ENCODE measurements around the gene KIAA1217. TPM values are rescaled to one million over a fixed set of nuclear protein-coding genes. Genes with fewer than 3 reads are reported as not detected.

KIAA1217 gene
- total and polyA plus RNA-seq, 7 experiments from 2014 or later = 0.03 to 2.1 (median 0.15) TPM; not detected in 4

DNA sequence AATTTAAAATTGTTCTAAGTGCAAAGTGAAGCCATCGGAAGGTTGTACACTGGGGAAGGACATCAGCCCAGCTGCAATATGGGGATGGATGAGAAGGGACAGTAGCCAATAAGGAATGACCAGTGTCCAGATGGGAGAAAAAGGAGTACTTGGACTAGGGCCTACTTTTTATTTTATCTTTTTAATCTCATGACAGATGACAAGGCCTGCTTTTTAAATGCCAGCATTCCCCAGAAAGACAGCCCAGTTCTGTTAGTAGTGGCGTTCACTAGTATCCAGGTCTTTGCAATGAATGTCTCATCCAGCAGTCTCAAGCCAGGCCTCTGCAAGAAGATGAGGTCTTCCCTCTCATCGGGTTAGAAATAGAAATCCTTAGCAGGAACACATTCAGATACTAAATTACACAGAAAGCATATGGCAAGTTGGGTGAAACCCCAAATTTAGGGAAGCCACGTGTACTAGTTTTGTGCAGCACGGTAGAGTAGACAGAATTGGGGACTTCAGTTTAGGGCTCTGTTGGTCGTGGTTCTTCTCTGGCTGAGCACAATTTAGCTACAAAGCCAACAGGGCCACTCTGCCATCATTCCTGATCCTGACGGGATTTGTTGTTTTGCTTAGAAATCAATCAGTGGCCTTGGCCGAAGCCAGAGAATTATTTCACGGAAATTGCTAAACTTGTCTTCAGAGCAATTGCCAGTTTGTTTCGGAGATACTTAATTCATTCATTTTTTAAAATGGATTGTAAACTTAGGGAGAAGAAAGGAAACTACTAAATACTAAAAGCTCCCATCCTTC lies 286.9 kb downstream of the KIAA1217 start:
- Histone ChIP-seq H3K9me3 (ENCODE audit: control insufficient read depth in 2 of 3, low read length in 3 of 3) (no peaks in the 10 kb centered on the region), H3K27me3 (ENCODE audit: control insufficient read depth in 2 of 2, insufficient read depth in 2 of 2, low read length in 2 of 2) (no peaks in the 10 kb centered on the region), H3K27ac (ENCODE audit: low read depth, low read length) (no peak overlapping the region), H3K4me1 (ENCODE audit: control insufficient read depth in 2 of 2, insufficient read depth in 2 of 2, low read length in 2 of 2) (no peaks in the 10 kb centered on the region), H3K36me3 (ENCODE audit: control insufficient read depth in 2 of 3, insufficient read depth in 3 of 3, low read length in 3 of 3) (no peaks in the 10 kb centered on the region), H3K4me3 (ENCODE audit: low read length) (no peak overlapping the region)
- Mint-ChIP-seq H3K4me1 (no peaks in the 10 kb centered on the region), H3K9me3 (no peaks in the 10 kb centered on the region), H3K27me3 (peaks cover 0 to 9% (median 5%) of the 10 kb centered on the region in 5 donors), H3K27ac (no peak overlapping the region), H3K4me3 (no peak overlapping the region), H3K36me3 (no peaks in the 10 kb centered on the region)
- intact Hi-C loops (cut with micrococcal nuclease) = no loop called here
- CTCF ChIA-PET = no interaction called here
- DNase-seq (no peak), ATAC-seq (no peak)
- POLR2A ChIA-PET = no interaction called here

- H3K4me3 Mint-ChIP-seq = no peak overlapping the region
- H3K36me3 Mint-ChIP-seq = no peaks in the 10 kb centered on the region
- peaks cover 0 to 9% (median 5%) of the 10 kb centered on the region in 5 donors for H3K27me3 Mint-ChIP-seq
- intact Hi-C loops (cut with micrococcal nuclease) = no loop called here
- no peak for DNase-seq
- ATAC-seq = no peak
- Histone ChIP-seq H3K9me3 (ENCODE audit: control insufficient read depth in 2 of 3, low read length in 3 of 3) (no peaks in the 10 kb centered on the region), H3K4me1 (ENCODE audit: control insufficient read depth in 2 of 2, insufficient read depth in 2 of 2, low read length in 2 of 2) (no peaks in the 10 kb centered on the region), H3K36me3 (ENCODE audit: control insufficient read depth in 2 of 3, insufficient read depth in 3 of 3, low read length in 3 of 3) (no peaks in the 10 kb centered on the region), H3K4me3 (ENCODE audit: low read length) (no peak overlapping the region), H3K27ac (ENCODE audit: low read depth, low read length) (no peak overlapping the region), H3K27me3 (ENCODE audit: control insufficient read depth in 2 of 2, insufficient read depth in 2 of 2, low read length in 2 of 2) (no peaks in the 10 kb centered on the region)
- no peak overlapping the region for H3K27ac Mint-ChIP-seq
- no peaks in the 10 kb centered on the region for H3K4me1 Mint-ChIP-seq
- CTCF ChIA-PET = no interaction called here
- H3K9me3 Mint-ChIP-seq = no peaks in the 10 kb centered on the region
- POLR2A ChIA-PET = no interaction called here
These were observed 288.0 kb downstream of the KIAA1217 start for GRCh38 chr10:24496906-24497305.

GRCh38 chr10:24501056-24501711 lies 292.2 kb downstream of the KIAA1217 start:
- no peaks in the 10 kb centered on the region for H3K4me1 ChIP-seq (ENCODE audit: control insufficient read depth in 2 of 2, insufficient read depth in 2 of 2, low read length in 2 of 2)

GRCh38 chr10:24502006-24502405 lies 293.1 kb downstream of the KIAA1217 start:
- Mint-ChIP-seq H3K27me3 (peaks cover 3 to 19% (median 13%) of the 10 kb centered on the region in 5 donors), H3K36me3 (peaks cover 0 to 6% (median 0%) of the 10 kb centered on the region in 5 donors), H3K4me3 (no peak overlapping the region), H3K27ac (no peak overlapping the region), H3K4me1 (no peaks in the 10 kb centered on the region), H3K9me3 (peaks cover 0 to 8% (median 5%) of the 10 kb centered on the region in 11 donors)
- DNase-seq (no peak), ATAC-seq (no peak)
- H3K9me3 ChIP-seq (ENCODE audit: control insufficient read depth in 2 of 3, low read length in 3 of 3) = no peaks in the 10 kb centered on the region
- H3K36me3 ChIP-seq (ENCODE audit: control insufficient read depth in 2 of 3, insufficient read depth in 3 of 3, low read length in 3 of 3) = no peaks in the 10 kb centered on the region
- no peak overlapping the region for H3K4me3 ChIP-seq (ENCODE audit: low read length)
- intact Hi-C loops (cut with micrococcal nuclease) = loop anchor here in 1 of 2 donors (5.0 kb wide), 5 partner anchors 65 to 510 kb away; no protein-coding TSS in a partner anchor
- no peaks in the 10 kb centered on the region for H3K27me3 ChIP-seq (ENCODE audit: control insufficient read depth in 2 of 2, insufficient read depth in 2 of 2, low read length in 2 of 2)
- POLR2A ChIA-PET = no interaction called here
- no peak overlapping the region for H3K27ac ChIP-seq (ENCODE audit: low read depth, low read length)
- CTCF ChIA-PET = interaction anchor here (1.1 to 1.3 kb wide), 2 partner anchors 1187 to 1344 kb away, joined by 3 read pairs; no protein-coding TSS in a partner anchor
- H3K4me1 ChIP-seq (ENCODE audit: control insufficient read depth in 2 of 2, insufficient read depth in 2 of 2, low read length in 2 of 2) = no peaks in the 10 kb centered on the region

More at GRCh38 chr10:24501056-24501711, 292.2 kb downstream of the KIAA1217 start:
- H3K9me3 ChIP-seq (ENCODE audit: control insufficient read depth in 2 of 3, low read length in 3 of 3) = no peaks in the 10 kb centered on the region
- ATAC-seq = no peak
- H3K27me3 ChIP-seq (ENCODE audit: control insufficient read depth in 2 of 2, insufficient read depth in 2 of 2, low read length in 2 of 2) = no peaks in the 10 kb centered on the region
- Mint-ChIP-seq H3K27me3 (peaks cover 0 to 19% (median 8%) of the 10 kb centered on the region in 5 donors), H3K27ac (no peak overlapping the region), H3K4me1 (no peaks in the 10 kb centered on the region), H3K9me3 (peaks cover 0 to 2% (median 0%) of the 10 kb centered on the region in 11 donors), H3K4me3 (no peak overlapping the region), H3K36me3 (no peaks in the 10 kb centered on the region)
- H3K4me3 ChIP-seq (ENCODE audit: low read length) = no peak overlapping the region
- ChIA-PET POLR2A (no interaction called here), CTCF (interaction anchor here (1.1 kb wide), 1 partner anchor 1186 kb away, joined by 3 read pairs; no protein-coding TSS in a partner anchor)
- no peak for DNase-seq
- no peak overlapping the region for H3K27ac ChIP-seq (ENCODE audit: low read depth, low read length)
- intact Hi-C loops (cut with micrococcal nuclease) = loop anchor here in 1 of 2 donors (5.0 kb wide), 5 partner anchors 64 to 509 kb away; no protein-coding TSS in a partner anchor
- no peaks in the 10 kb centered on the region for H3K36me3 ChIP-seq (ENCODE audit: control insufficient read depth in 2 of 3, insufficient read depth in 3 of 3, low read length in 3 of 3)

GRCh38 chr10:24502801-24503460 lies 294.0 kb downstream of the KIAA1217 start:
- Mint-ChIP-seq H3K27me3 (peaks cover 7 to 23% (median 17%) of the 10 kb centered on the region in 5 donors), H3K9me3 (peaks cover 0 to 16% (median 7%) of the 10 kb centered on the region in 11 donors), H3K4me3 (no peak overlapping the region), H3K36me3 (peaks cover 0 to 10% (median 0%) of the 10 kb centered on the region in 5 donors), H3K4me1 (no peaks in the 10 kb centered on the region), H3K27ac (no peak overlapping the region)
- no peaks in the 10 kb centered on the region for H3K36me3 ChIP-seq (ENCODE audit: control insufficient read depth in 2 of 3, insufficient read depth in 3 of 3, low read length in 3 of 3)
- POLR2A ChIA-PET = no interaction called here
- no peak overlapping the region for H3K4me3 ChIP-seq (ENCODE audit: low read length)
- intact Hi-C loops (cut with micrococcal nuclease) = loop anchor here in 1 of 2 donors (1.0 to 5.0 kb wide), 7 partner anchors 66 to 511 kb away; no protein-coding TSS in a partner anchor
- H3K4me1 ChIP-seq (ENCODE audit: control insufficient read depth in 2 of 2, insufficient read depth in 2 of 2, low read length in 2 of 2) = no peaks in the 10 kb centered on the region
- no peak overlapping the region for H3K27ac ChIP-seq (ENCODE audit: low read depth, low read length)
- no peaks in the 10 kb centered on the region for H3K27me3 ChIP-seq (ENCODE audit: control insufficient read depth in 2 of 2, insufficient read depth in 2 of 2, low read length in 2 of 2)
- no peak for ATAC-seq
- CTCF ChIA-PET = interaction anchor here (1.3 kb wide), 1 partner anchor 1345 kb away, joined by 3 read pairs; no protein-coding TSS in a partner anchor
- no peaks in the 10 kb centered on the region for H3K9me3 ChIP-seq (ENCODE audit: control insufficient read depth in 2 of 3, low read length in 3 of 3)
- DNase-seq = no peak

DNA sequence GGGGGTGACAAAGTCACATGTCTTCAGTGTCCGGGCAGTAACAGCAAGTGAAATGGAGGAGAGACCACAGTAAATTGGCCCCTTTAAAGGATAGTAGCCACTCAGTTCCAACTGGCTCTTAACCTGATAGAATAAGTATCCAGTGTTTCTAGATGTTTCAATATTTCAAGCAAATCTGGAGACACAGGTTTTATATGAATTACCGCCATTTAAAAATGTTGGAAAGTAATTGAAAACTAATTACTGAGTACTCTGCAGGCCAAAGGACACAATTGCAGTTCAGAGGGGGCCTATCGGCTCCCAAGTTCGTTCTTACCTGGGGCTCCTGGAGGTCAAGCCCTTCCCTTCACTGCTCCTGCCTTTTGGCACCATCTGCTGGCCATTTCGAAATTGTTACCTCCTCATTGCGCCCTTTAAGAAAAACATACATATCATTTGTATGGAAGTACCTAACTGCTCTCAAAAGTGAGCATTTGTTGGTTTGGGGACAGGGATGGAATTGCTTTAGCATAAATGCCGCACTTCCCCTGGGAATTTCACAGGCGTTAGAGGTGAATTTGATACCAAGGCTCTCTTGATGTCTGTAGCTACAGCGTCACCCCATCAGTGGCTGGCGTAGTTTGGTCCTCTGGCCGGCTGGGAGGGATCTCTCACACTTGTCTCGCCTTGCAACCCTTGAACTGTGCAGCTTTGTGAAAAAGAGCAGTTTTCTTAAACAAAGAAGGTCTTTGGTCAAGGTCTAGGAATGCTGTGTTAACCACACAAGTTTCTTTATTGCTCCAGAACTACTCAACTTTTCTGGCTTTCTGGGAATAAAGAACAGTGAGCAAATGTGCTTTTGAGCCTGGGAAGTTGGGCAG lies 294.8 kb downstream of the KIAA1217 start:
- intact Hi-C loops (cut with micrococcal nuclease) = loop anchor here in 1 of 2 donors (1.0 to 5.0 kb wide), 7 partner anchors 66 to 511 kb away; no protein-coding TSS in a partner anchor
- no peaks in the 10 kb centered on the region for H3K9me3 ChIP-seq (ENCODE audit: control insufficient read depth in 2 of 3, low read length in 3 of 3)
- ATAC-seq (no peak), DNase-seq (peak in 1 of 9 donors; percentile 32)
- H3K27me3 ChIP-seq (ENCODE audit: control insufficient read depth in 2 of 2, insufficient read depth in 2 of 2, low read length in 2 of 2) = no peaks in the 10 kb centered on the region
- POLR2A ChIA-PET = no interaction called here
- no peak overlapping the region for H3K4me3 ChIP-seq (ENCODE audit: low read length)
- H3K4me3 Mint-ChIP-seq = no peak overlapping the region
- H3K36me3 Mint-ChIP-seq = peaks cover 0 to 10% (median 0%) of the 10 kb centered on the region in 5 donors
- no peaks in the 10 kb centered on the region for H3K4me1 Mint-ChIP-seq
- peaks cover 0 to 16% (median 7%) of the 10 kb centered on the region in 11 donors for H3K9me3 Mint-ChIP-seq
- H3K27ac ChIP-seq (ENCODE audit: low read depth, low read length) = no peak overlapping the region
- peaks cover 7 to 23% (median 19%) of the 10 kb centered on the region in 5 donors for H3K27me3 Mint-ChIP-seq
- H3K27ac Mint-ChIP-seq = no peak overlapping the region
- CTCF ChIA-PET = no interaction called here
- H3K36me3 ChIP-seq (ENCODE audit: control insufficient read depth in 2 of 3, insufficient read depth in 3 of 3, low read length in 3 of 3) = no peaks in the 10 kb centered on the region
- no peaks in the 10 kb centered on the region for H3K4me1 ChIP-seq (ENCODE audit: control insufficient read depth in 2 of 2, insufficient read depth in 2 of 2, low read length in 2 of 2)
